HG02588 (cell line): ENCODE measurements around the gene SLX4IP.

Experiments
- ATAC-seq: cut with Tn5 transposase; IDR thresholded peaks from one replicate; pipeline ENCODE4 v1.9.1; 2021; ENCODE audit warnings: mild to moderate bottlenecking, moderate library complexity; ENCODE audit not compliant: unreplicated experiment

The SLX4IP gene

GRCh38 chr20:10625641-10626040, 190.5 kb downstream of the SLX4IP start:
- no peak for ATAC-seq

DNA sequence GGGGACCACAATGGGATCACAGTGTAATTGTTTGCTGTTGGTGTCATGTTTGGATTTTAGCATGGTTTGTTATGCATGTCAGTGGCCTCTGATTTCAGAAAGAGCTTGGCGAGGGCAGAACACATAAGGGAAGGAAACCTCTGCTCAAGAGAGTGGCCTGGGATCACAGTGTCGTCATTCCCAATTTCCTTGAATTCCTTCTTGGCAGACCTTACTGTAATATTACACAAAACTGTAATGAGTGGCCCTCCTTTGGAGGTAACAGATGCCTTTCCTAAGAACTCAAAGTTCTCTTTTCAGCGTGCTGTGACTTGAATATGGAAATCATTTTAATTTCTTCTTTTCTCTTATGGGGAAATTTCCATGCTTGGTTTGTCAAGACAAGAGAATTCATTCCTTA, 191.8 kb downstream of the SLX4IP start:
- ATAC-seq: no peak

DNA sequence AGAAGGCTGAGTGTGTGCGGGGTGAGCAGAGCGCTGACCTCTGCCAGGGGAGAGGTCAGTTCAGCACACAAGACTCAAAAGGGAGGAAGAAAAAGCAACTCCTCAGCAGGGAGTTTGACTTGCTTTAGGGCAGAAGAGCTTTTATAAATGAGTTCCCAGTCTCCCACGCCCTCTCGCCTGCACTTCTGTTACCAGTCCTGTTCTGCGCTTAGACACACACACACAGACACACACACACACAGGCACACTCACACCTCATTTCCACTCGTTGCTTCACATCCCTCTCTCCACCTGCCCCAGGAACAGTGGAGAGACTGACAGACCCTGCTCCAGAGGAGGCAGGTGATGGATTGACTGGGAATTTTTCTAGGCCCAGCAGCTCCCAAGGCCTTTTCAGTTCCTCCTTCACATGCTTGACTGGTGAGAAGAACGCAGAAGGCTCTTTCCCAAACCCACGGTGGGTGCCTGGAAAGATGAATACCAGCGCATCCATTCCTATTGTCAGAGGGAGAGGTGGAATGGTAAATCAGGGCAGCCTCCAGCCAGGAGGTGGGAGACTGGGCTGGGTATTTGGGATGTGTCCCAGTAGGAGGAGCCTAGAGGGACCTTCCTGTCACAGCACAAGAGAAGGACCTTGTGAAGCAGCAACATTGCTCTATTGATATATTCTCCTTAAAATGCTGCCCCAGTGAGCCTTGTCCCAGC, 195.0 kb downstream of the SLX4IP start:
- ATAC-seq: no peak

GRCh38 chr20:10631126-10631525, 196.0 kb downstream of the SLX4IP start:
- no peak for ATAC-seq

DNA sequence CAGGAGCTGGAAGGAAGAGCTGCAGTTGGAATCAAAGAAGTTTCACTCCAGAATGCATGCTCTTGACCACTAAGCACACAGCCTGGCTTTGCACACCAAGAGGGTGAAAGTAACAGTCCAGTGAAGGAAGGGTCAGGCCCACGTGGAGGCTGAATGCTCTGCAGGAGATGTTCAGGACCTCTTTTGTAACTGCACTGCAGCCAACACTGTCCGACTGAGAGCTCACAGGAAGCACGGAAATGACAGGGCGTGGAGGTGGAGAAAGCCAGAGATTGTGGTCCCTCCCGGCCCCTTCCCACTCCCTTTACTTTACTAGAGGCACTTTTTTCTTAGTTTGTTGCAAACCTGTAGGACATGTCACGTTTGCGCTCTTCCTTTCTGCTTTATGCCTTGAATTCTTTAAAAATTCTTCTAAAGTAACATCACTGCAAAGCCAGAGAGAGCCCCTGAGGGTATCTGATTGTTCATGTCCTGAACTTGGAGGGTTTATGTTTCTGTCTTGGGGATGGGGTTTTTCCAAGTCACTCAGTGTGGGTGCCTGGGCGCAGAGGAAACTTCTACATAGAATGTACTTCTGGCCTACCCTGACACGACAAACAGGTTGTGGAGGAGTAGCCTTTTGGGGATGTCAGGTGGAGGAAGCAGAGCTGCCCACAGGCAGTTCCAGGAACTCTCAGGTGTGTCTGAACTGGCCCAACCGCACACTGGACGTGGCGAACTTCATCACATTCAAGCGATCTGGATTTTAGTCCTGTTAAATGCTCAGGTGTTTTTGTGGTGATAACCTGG, 197.8 kb downstream of the SLX4IP start:
- no peak for ATAC-seq

DNA sequence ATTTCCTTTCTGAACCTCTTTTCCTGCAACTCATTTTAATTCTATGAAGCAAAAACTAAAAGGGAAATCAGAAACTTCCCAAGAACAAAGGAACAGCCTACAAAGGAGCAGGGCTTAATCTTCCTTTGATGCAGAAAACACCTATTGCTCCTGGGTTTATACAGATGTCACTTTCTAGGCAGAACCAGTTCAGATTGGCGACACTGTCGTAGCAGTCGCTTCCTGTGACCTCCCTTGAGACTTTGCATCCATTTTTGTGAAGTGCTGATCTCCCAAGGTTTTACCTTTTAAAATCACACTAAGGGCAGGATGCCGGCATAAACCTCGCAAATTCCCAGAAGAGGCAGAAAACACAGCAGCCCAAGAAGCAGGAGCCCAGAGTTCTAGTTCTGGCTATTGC, 198.6 kb downstream of the SLX4IP start:
- no peak for ATAC-seq

DNA sequence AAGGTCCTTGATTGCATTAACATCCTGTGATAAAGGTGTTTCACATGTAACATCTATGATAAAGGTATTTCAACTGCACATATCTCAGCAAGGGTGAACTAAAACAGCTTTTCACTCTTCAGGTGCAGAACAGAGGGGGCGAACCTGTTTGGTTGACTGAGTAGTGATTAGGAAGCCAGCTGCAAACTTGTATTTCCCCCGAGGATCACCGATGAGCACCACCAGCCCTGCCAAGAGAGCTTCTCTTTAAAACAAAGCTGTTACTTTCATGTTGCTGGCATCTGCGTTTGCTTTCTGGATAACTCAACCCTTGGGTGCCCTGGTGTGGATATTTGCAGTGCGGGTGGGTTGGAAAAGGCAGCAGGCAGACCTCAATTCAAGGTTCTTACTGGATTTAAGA, 199.1 kb downstream of the SLX4IP start:
- no peak for ATAC-seq

DNA sequence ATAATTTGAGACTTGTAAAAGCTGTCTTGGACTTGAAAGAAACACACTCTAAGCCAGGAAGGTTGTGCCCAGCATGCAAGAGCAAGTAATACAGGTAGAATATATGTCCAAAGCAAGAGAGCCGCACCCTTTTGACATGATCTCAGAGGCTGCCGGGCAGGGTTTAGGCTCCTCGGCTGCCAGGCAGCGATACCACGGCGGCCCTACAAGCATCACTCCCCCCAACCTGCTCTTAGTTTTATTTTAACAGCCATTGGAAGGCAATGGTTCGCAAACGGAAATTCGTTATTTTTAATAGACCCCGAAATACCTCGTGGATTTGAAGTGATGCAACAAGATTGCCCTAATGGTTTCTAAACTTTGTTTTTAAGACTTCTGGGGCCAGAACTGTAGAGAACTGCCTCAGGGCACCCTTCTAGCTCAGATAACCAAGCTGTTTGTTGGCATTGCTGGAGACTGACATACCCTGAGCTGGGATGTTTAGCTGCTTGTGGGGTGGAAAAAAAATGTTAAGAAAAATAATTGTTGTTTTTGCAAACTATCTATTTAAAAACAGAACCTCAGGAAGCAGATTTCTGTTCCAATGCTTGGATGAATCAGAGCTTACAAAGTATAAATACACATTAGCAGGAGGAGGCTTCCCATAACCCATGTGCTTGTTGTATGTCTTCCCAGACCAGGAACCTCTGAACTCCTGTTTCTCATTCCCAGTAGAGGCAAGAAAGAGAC, 199.7 kb downstream of the SLX4IP start:
- no peak for ATAC-seq

DNA sequence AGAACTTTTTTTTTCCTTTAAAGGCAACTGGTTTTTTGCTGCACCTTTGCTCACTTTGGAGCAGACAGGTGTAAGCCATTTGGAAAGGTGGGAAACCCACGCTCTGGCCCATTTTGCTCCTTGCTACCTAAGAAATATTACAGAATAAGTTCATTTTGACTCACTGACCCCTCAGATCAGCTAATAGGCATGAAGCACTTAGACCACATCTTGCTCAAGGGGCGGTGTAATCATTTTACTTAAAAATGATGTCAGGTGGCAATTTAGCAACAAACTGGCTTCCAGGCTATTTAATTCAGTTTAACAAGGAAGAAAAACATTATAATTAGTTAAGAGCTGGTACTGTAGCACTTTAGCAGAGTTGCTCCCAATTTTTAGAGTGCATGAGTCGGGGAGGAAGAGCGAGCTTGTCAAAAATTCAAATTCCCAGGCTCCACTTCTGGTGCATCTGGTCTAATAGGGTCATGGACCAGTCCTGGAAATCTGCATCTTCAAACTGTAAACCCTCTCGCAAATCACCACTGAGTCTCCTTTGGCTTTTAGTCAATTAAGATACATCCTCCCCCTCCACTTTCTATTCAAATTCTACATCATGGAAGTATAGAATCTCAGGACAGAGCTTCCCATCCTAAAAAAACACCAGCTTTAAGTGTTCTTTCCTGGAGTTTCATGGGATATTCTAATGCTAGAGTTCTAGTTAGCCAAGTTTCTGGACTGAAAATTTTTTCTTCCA, 200.5 kb downstream of the SLX4IP start:
- no peak for ATAC-seq

DNA sequence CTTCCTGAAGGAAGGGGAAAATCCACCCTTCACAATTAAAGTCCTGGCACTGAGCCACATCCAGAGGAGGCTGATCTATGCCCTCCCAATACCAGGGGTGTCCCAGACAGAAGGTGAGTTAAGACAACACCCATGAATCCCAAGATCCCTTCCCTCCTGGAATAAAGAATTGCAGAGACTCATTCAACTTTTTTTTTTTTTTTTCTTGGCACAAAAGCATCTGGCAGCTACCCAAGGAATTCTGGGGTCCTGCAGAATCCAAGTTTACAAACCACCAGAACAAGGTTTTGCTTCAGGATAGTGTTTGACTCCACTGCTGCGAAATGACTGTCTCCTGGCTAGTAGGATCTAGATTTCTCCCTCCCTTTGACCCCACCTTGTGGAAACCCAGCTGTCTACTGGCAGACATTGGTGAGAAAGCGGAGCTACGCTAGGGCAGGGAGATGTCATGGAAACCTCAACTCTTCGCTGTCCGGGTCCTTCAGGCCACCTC, 201.3 kb downstream of the SLX4IP start:
- ATAC-seq: no peak

DNA sequence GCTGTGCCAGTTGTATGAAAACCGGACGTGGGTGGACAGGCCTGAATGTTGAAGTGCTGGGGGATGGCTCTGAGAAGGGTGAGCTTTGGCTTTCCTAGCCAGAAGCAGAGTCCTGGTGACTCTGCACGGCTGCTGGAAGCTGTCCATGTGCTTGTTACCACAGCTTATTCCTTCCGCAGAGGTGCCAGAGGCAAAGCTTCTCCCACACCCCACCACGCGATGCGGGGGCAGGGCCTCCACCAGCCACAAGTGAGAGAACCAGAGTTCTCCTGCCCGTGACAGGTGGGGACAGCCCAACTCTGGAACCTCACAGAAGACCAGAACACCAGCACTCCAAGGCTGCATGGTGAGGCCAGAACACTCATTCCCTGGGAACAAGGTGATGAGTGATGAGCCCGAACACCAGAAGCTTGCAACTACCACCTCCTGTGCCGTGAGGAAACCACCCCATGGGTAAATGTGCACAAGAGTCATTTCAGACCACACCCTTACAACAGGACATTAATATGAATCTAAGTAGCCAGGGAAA, 202.0 kb downstream of the SLX4IP start:
- ATAC-seq: no peak

GRCh38 chr20:10637563-10637962, 202.5 kb downstream of the SLX4IP start:
- ATAC-seq: no peak

GRCh38 chr20:10639077-10639736, 204.1 kb downstream of the SLX4IP start:
- no peak for ATAC-seq

- no peak for ATAC-seq
These were observed 204.8 kb downstream of the SLX4IP start for GRCh38 chr20:10639737-10640556.

DNA sequence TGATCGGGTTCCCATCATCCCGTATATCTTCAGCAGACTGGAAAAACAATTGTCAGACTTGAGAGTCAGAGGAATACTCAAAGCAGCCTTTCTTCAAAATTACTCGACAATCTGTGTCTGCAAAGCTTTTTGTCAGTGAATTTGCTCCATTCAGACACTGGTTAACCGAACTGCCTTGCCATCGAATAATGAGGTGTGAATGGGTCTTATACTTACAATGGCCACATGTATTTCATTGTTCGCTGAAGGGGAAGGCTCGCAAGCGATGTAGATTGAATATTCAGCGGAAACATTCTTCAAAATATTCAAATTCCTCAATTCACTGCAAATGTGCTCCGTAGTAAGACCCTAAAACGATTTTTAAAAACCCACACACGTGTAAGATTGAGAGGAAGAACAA, 205.8 kb downstream of the SLX4IP start:
- ATAC-seq: no peak

GRCh38 chr20:10641467-10641866, 206.4 kb downstream of the SLX4IP start:
- ATAC-seq: no peak

DNA sequence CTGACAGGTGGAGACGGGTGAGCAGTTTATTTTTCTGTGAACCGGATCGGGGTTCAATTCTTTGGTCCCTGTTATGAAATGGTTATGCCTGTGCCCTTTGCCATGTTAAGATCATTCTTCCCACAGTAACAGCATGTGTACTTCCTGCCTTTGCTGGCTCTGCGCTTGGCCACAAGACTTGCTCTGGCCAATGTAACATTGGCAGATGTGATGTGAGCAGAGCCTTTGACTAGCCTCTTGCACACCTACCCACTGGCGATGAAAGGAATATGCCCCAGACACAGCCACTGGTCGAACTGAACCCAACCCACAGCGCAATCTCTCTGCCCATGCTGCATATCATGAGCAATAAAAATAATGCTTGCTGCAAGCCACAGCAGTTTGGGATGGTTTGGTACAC, 206.8 kb downstream of the SLX4IP start:
- ATAC-seq: no peak

DNA sequence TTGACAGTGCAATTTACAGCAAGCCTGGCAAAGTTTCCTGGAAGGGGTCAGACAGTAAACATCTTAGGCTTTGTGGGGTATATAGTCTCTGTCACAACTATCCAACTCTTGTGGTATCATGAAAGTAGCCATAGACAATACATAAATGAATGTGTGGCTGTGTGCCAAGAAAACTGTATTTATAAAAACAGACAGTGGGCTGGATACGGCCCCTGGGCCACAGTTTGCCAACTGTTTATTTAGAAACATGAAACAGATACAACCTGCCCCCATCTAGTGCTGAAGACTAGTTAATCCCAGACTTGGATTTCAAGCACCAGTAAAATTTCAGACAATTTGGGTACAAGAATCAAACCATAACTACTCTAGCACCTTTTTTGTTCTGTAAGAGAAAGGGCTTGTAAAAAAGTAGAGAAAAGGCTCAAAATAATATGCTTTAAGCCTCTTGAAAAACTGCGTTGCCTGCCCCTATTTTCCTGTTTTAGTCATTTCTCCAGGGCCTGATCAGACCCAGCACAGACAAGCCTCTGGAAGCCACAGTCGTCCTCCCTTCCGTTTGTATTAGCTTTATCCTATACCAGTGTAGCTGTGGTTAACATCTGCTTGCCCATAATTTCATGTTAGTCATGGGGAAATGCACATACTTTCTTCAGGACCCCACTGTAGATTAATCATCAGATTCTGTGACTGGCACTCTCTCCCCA, 207.9 kb downstream of the SLX4IP start:
- no peak for ATAC-seq

DNA sequence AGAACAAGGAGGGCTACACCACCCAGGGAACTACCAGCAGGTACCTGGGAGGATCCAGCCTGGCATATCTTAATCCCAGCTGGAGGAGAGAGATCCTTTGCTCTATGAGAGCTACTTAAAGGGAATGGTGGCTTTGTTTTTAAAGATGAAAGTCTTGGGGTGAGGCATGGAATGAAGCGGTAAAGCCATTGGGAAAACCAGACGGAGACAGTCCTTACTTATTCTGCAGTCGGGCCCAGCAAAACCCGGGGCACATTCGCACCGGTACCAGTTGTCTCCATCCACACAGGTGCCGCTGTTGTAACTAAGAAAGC, 208.4 kb downstream of the SLX4IP start:
- ATAC-seq: no peak
